ENCODE data around the gene KAZN.

KAZN gene

GRCh38 chr1:14674030-14674429 lies 75.5 kb downstream of the KAZN start:
- Histone ChIP-seq H2BK120ac (ENCODE audit: insufficient read depth, low read length, poor library complexity) (no peak overlapping the region), H3K4ac (ENCODE audit: low read depth, low read length) (no peak overlapping the region)
- no CpG with 5 or more reads among the region's 1 CpG for WGBS (ENCODE audit: extremely low coverage, insufficient coverage, insufficient read length)

DNA sequence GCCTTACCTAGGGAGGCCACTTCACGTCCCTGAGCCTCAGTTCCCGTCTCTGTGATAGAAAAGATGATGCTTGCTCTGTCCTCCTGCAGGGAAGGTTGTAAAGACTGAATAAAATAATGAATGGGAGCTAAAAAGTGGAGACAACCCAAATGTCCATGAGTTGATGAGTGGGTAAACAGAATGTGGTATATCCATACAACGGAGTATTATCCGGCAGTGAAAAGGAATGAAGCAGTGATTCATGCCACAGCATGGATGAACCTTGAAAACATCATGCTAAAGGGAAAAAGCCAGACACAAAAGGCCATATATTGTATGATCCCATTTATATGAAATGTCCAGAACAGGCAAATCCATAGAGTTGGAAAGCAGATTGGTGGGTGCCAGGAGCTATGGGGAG lies 77.9 kb downstream of the KAZN start:
- no peak overlapping the region for H3K14ac ChIP-seq (ENCODE audit: low read length)
- H3K4me2 ChIP-seq (ENCODE audit: low read length) = no peak overlapping the region
- H2BK5ac ChIP-seq (ENCODE audit: low read depth, low read length, poor library complexity) = no peak overlapping the region
- H3K23ac ChIP-seq (ENCODE audit: low read length) = no peak overlapping the region
- WGBS (ENCODE audit: extremely low coverage, insufficient coverage, insufficient read length) = no CpG with 5 or more reads among the region's 4 CpGs
- no peak overlapping the region for H3K9ac ChIP-seq (ENCODE audit: low read length)
- H2AK5ac ChIP-seq (ENCODE audit: low read length) = no peak overlapping the region
- no peak for DNase-seq
- H3K79me2 ChIP-seq (ENCODE audit: control insufficient read depth, insufficient read depth, low read length, poor library complexity) = no peaks in the 10 kb centered on the region
- H3K4ac ChIP-seq (ENCODE audit: low read depth, low read length) = no peak overlapping the region
- H3K79me1 ChIP-seq (ENCODE audit: low read length) = no peaks in the 10 kb centered on the region
- H3K36me3 ChIP-seq (ENCODE audit: control insufficient read depth in 1 of 2, insufficient read depth in 2 of 2, low read length in 2 of 2) = no peaks in the 10 kb centered on the region
- H3K4me3 ChIP-seq (ENCODE audit: low read depth, low read length) = no peak overlapping the region
- no peak overlapping the region for H3K18ac ChIP-seq (ENCODE audit: low read length)
- no peak overlapping the region for H2AFZ ChIP-seq (ENCODE audit: insufficient read depth, low read length, poor library complexity)
- no peak overlapping the region for H4K91ac ChIP-seq (ENCODE audit: low read depth, low read length)
- H3K9me3 ChIP-seq (ENCODE audit: insufficient read depth, low read depth, low read length) = peaks cover 2% of the 10 kb centered on the region
- no peak overlapping the region for H4K12ac ChIP-seq (ENCODE audit: low read depth, low read length)
- H3K27me3 ChIP-seq (ENCODE audit: insufficient read depth, low read length) = no peaks in the 10 kb centered on the region
- no peak overlapping the region for H2BK12ac ChIP-seq (ENCODE audit: low read length)
- peaks cover 3 to 9% of the 10 kb centered on the region in 2 experiments for H3K4me1 ChIP-seq (ENCODE audit: control insufficient read depth in 1 of 2, insufficient read depth in 2 of 2, low read length in 2 of 2)
- no peak overlapping the region for H3K27ac ChIP-seq (ENCODE audit: low read depth, low read length)
- H4K8ac ChIP-seq (ENCODE audit: low read depth, low read length) = no peak overlapping the region
- H2BK120ac ChIP-seq (ENCODE audit: insufficient read depth, low read length, poor library complexity) = no peak overlapping the region

More at GRCh38 chr1:14674030-14674429, 75.5 kb downstream of the KAZN start:
- Histone ChIP-seq H2BK5ac (ENCODE audit: low read depth, low read length, poor library complexity) (no peak overlapping the region), H2AK5ac (ENCODE audit: low read length) (no peak overlapping the region), H3K4me3 (ENCODE audit: low read depth, low read length) (no peak overlapping the region), H3K14ac (ENCODE audit: low read length) (no peak overlapping the region), H3K9ac (ENCODE audit: low read length) (no peak overlapping the region), H3K4me1 (ENCODE audit: control insufficient read depth in 1 of 2, insufficient read depth in 2 of 2, low read length in 2 of 2) (peaks cover 3 to 9% of the 10 kb centered on the region in 2 experiments), H3K27me3 (ENCODE audit: insufficient read depth, low read length) (no peaks in the 10 kb centered on the region), H3K4me2 (ENCODE audit: low read length) (no peak overlapping the region), H3K79me1 (ENCODE audit: low read length) (no peaks in the 10 kb centered on the region), H4K8ac (ENCODE audit: low read depth, low read length) (no peak overlapping the region), H4K91ac (ENCODE audit: low read depth, low read length) (no peak overlapping the region), H2AFZ (ENCODE audit: insufficient read depth, low read length, poor library complexity) (no peak overlapping the region), H3K79me2 (ENCODE audit: control insufficient read depth, insufficient read depth, low read length, poor library complexity) (no peaks in the 10 kb centered on the region), H2BK12ac (ENCODE audit: low read length) (no peak overlapping the region), H3K18ac (ENCODE audit: low read length) (no peak overlapping the region), H3K27ac (ENCODE audit: low read depth, low read length) (no peak overlapping the region), H3K36me3 (ENCODE audit: control insufficient read depth in 1 of 2, insufficient read depth in 2 of 2, low read length in 2 of 2) (no peaks in the 10 kb centered on the region), H4K12ac (ENCODE audit: low read depth, low read length) (no peak overlapping the region), H3K23ac (ENCODE audit: low read length) (no peak overlapping the region), H3K9me3 (ENCODE audit: insufficient read depth, low read depth, low read length) (peaks cover 2% of the 10 kb centered on the region)
- no peak for DNase-seq

GRCh38 chr1:14677292-14677971 lies 78.9 kb downstream of the KAZN start:
- WGBS (ENCODE audit: extremely low coverage, insufficient coverage, insufficient read length) = no CpG with 5 or more reads among the region's 3 CpGs
- no peak for DNase-seq
- H3K4me3 ChIP-seq (ENCODE audit: low read depth, low read length) = no peak overlapping the region

GRCh38 chr1:14678011-14678638 lies 79.6 kb downstream of the KAZN start:
- no peaks in the 10 kb centered on the region for H3K27me3 ChIP-seq (ENCODE audit: insufficient read depth, low read length)
- no peak overlapping the region for H4K8ac ChIP-seq (ENCODE audit: low read depth, low read length)
- no CpG with 5 or more reads among the region's 13 CpGs for WGBS (ENCODE audit: extremely low coverage, insufficient coverage, insufficient read length)
- no peak overlapping the region for H4K91ac ChIP-seq (ENCODE audit: low read depth, low read length)
- no peak overlapping the region for H4K12ac ChIP-seq (ENCODE audit: low read depth, low read length)
- H2AFZ ChIP-seq (ENCODE audit: insufficient read depth, low read length, poor library complexity) = no peak overlapping the region
- no peaks in the 10 kb centered on the region for H3K36me3 ChIP-seq (ENCODE audit: control insufficient read depth in 1 of 2, insufficient read depth in 2 of 2, low read length in 2 of 2)
- H3K4me2 ChIP-seq (ENCODE audit: low read length) = no peak overlapping the region
- no peak overlapping the region for H3K4me3 ChIP-seq (ENCODE audit: low read depth, low read length)
- no peak overlapping the region for H2BK5ac ChIP-seq (ENCODE audit: low read depth, low read length, poor library complexity)
- H2BK120ac ChIP-seq (ENCODE audit: insufficient read depth, low read length, poor library complexity) = no peak overlapping the region
- H3K9ac ChIP-seq (ENCODE audit: low read length) = no peak overlapping the region
- H2BK12ac ChIP-seq (ENCODE audit: low read length) = no peak overlapping the region
- H3K79me2 ChIP-seq (ENCODE audit: control insufficient read depth, insufficient read depth, low read length, poor library complexity) = no peaks in the 10 kb centered on the region
- H3K79me1 ChIP-seq (ENCODE audit: low read length) = no peaks in the 10 kb centered on the region
- no peak overlapping the region for H3K14ac ChIP-seq (ENCODE audit: low read length)
- no peak overlapping the region for H3K27ac ChIP-seq (ENCODE audit: low read depth, low read length)
- peaks cover 3 to 9% of the 10 kb centered on the region in 2 experiments for H3K4me1 ChIP-seq (ENCODE audit: control insufficient read depth in 1 of 2, insufficient read depth in 2 of 2, low read length in 2 of 2)
- H3K9me3 ChIP-seq (ENCODE audit: insufficient read depth, low read depth, low read length) = peaks cover 2% of the 10 kb centered on the region
- DNase-seq = no peak
- H3K18ac ChIP-seq (ENCODE audit: low read length) = no peak overlapping the region
- H3K23ac ChIP-seq (ENCODE audit: low read length) = no peak overlapping the region
- no peak overlapping the region for H2AK5ac ChIP-seq (ENCODE audit: low read length)
- H3K4ac ChIP-seq (ENCODE audit: low read depth, low read length) = no peak overlapping the region

More at GRCh38 chr1:14677292-14677971, 78.9 kb downstream of the KAZN start:
- Histone ChIP-seq H3K18ac (ENCODE audit: low read length) (no peak overlapping the region), H3K79me1 (ENCODE audit: low read length) (no peaks in the 10 kb centered on the region), H4K8ac (ENCODE audit: low read depth, low read length) (no peak overlapping the region), H4K91ac (ENCODE audit: low read depth, low read length) (no peak overlapping the region), H2BK12ac (ENCODE audit: low read length) (no peak overlapping the region), H3K4me2 (ENCODE audit: low read length) (no peak overlapping the region), H3K4me1 (ENCODE audit: control insufficient read depth in 1 of 2, insufficient read depth in 2 of 2, low read length in 2 of 2) (peaks cover 3 to 9% of the 10 kb centered on the region in 2 experiments), H4K12ac (ENCODE audit: low read depth, low read length) (no peak overlapping the region), H3K4ac (ENCODE audit: low read depth, low read length) (no peak overlapping the region), H3K14ac (ENCODE audit: low read length) (no peak overlapping the region), H2AK5ac (ENCODE audit: low read length) (no peak overlapping the region), H3K36me3 (ENCODE audit: control insufficient read depth in 1 of 2, insufficient read depth in 2 of 2, low read length in 2 of 2) (no peaks in the 10 kb centered on the region), H2BK120ac (ENCODE audit: insufficient read depth, low read length, poor library complexity) (no peak overlapping the region), H3K9me3 (ENCODE audit: insufficient read depth, low read depth, low read length) (peaks cover 2% of the 10 kb centered on the region), H2BK5ac (ENCODE audit: low read depth, low read length, poor library complexity) (no peak overlapping the region), H3K23ac (ENCODE audit: low read length) (no peak overlapping the region), H2AFZ (ENCODE audit: insufficient read depth, low read length, poor library complexity) (no peak overlapping the region), H3K27me3 (ENCODE audit: insufficient read depth, low read length) (no peaks in the 10 kb centered on the region), H3K27ac (ENCODE audit: low read depth, low read length) (no peak overlapping the region), H3K79me2 (ENCODE audit: control insufficient read depth, insufficient read depth, low read length, poor library complexity) (no peaks in the 10 kb centered on the region), H3K9ac (ENCODE audit: low read length) (no peak overlapping the region)
